Measurements from ENCODE around the gene AKT3.

The AKT3 gene

GRCh38 chr1:243452092-243452491 lies 398.0 kb downstream of the AKT3 start:
- no peak overlapping the region for H3K4me3 ChIP-seq (replicated peaks; ENCODE audit: low read depth, low read length)
- no peak for DNase-seq (ENCODE audit: low read depth)
- TF ChIP-seq, protein P1, sequence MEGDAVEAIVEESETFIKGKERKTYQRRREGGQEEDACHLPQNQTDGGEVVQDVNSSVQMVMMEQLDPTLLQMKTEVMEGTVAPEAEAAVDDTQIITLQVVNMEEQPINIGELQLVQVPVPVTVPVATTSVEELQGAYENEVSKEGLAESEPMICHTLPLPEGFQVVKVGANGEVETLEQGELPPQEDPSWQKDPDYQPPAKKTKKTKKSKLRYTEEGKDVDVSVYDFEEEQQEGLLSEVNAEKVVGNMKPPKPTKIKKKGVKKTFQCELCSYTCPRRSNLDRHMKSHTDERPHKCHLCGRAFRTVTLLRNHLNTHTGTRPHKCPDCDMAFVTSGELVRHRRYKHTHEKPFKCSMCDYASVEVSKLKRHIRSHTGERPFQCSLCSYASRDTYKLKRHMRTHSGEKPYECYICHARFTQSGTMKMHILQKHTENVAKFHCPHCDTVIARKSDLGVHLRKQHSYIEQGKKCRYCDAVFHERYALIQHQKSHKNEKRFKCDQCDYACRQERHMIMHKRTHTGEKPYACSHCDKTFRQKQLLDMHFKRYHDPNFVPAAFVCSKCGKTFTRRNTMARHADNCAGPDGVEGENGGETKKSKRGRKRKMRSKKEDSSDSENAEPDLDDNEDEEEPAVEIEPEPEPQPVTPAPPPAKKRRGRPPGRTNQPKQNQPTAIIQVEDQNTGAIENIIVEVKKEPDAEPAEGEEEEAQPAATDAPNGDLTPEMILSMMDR (IDR thresholded peaks at IDR 0.05; ENCODE audit: low read length, missing control alignments), result no peak

GRCh38 chr1:243449373-243449772 lies 400.7 kb downstream of the AKT3 start:
- TF ChIP-seq, protein P1 (IDR thresholded peaks at IDR 0.05; ENCODE audit: low read length, missing control alignments), result no peak
- DNase-seq (ENCODE audit: low read depth), result no peak
- no peak overlapping the region for H3K4me3 ChIP-seq (replicated peaks; ENCODE audit: low read depth, low read length)

GRCh38 chr1:243447844-243448243 lies 402.2 kb downstream of the AKT3 start:
- DNase-seq (ENCODE audit: low read depth), result no peak
- no peak overlapping the region for H3K4me3 ChIP-seq (replicated peaks; ENCODE audit: low read depth, low read length)
- TF ChIP-seq, protein P1 (IDR thresholded peaks at IDR 0.05; ENCODE audit: low read length, missing control alignments), result no peak

DNA sequence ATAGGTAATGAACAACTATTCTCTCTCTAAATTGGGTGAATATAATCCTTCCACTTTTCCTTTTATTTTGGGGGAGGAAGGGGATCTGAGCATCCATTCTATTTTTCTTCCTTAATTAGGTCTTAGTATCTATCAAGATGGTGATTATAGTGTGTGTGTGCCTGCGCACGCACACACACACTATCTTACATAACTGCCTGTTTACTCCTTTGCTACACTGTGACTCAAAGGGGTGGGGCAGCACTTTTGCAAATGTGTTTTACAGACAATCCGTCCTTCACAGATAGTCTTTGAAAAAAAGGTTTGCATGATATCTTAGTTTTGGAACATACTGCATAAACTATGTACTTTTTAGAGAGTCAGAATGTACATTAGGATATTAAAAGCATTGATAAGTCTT lies 402.7 kb downstream of the AKT3 start:
- H3K4me3 ChIP-seq (replicated peaks; ENCODE audit: low read depth, low read length), result no peak overlapping the region
- peak; percentile 74 for DNase-seq (ENCODE audit: low read depth)
- TF ChIP-seq, protein P1 (IDR thresholded peaks at IDR 0.05; ENCODE audit: low read length, missing control alignments), result no peak

DNA sequence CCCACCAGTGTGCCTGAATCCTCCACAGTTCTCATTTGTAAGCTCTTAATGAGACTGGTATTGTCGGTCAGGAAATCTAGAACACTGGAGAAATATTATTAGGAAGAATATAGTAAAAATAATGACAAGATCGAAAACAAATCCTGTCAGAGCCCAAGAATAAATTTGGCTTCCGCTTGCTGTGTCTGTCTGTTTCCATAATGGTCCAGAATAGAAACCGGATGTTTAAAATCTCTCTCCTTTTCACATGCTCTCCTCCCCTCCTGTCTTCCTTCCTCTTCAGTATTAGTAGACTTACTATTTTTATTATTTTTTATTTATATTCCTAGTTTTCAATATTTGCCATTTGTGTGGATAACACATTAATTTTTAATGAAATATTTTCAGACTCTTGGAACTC lies 406.5 kb downstream of the AKT3 start:
- TF ChIP-seq, protein P1 (IDR thresholded peaks at IDR 0.05; ENCODE audit: low read length, missing control alignments), result no peak
- no peak overlapping the region for H3K4me3 ChIP-seq (replicated peaks; ENCODE audit: low read depth, low read length)
- no peak for DNase-seq (ENCODE audit: low read depth)

DNA sequence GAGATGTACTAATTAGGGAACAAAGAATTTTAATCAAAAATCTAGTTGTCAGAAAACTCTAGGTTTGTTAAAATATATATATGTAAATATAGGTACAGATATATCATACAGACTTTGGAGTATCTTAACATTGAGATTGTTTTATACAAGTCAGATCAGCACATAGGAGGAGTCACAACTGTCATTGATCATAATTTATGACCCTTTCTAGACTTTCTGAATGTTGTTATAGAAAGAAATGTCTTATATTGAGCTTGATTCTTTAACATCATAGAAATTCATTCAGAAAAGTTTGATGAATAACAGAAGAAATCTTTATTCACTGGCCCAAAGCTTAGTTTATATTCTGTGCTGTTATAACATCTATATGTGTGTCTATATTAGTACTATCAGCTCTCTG lies 408.4 kb downstream of the AKT3 start:
- no peak for DNase-seq (ENCODE audit: low read depth)
- TF ChIP-seq, protein P1 (IDR thresholded peaks at IDR 0.05; ENCODE audit: low read length, missing control alignments), result no peak
- H3K4me3 ChIP-seq (replicated peaks; ENCODE audit: low read depth, low read length), result no peak overlapping the region

DNA sequence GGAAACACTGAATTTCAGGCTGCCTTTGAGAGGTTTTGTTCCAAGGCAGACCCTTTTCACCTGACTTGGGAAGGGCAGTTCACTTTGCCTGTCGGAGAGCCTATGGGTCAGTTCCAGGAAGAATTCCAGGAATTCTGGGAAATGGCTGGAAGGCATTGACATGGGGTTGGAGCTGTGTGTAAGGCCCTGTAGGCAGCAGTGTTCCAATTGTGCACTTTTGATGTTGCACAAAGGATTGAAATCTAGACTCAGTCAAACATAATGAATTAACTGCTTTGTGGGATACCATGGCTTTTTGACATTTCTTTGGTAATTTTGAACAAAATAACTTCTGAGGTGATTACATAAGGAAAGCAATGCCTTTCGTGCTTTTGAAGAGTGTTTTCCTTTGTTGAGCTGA lies 409.6 kb downstream of the AKT3 start:
- TF ChIP-seq, protein P1 (IDR thresholded peaks at IDR 0.05; ENCODE audit: low read length, missing control alignments), result no peak
- DNase-seq (ENCODE audit: low read depth), result no peak

More for the DNA sequence above, 409.6 kb downstream of the AKT3 start:
- no peak overlapping the region for H3K4me3 ChIP-seq (replicated peaks; ENCODE audit: low read depth, low read length)
